NCI-H2107 treated with DMSO at 0.1 percent for 48 hours (cell line): Measurements from ENCODE around the gene DDIT4.
A peak's percentile ranks its signal among the peaks of the same experiment; 100 is the strongest.
"Not testable (repeated sequence)": the region's sequence is repeated elsewhere in the genome, so short reads cannot be mapped to it uniquely, and the experiment has no call there.

ENCODE experiments used
- DNase-seq: peaks from one replicate; lab custom pipeline; 2025; ENCODE audit not compliant: unreplicated experiment; lab: John Stamatoyannopoulos, UW

Gene DDIT4

GRCh38 chr10:72291019-72291532 lies 17.4 kb downstream of the DDIT4 start:
- DNase-seq: no peak

GRCh38 chr10:72292223-72292691 lies 18.5 kb downstream of the DDIT4 start:
- no peak for DNase-seq

DNA sequence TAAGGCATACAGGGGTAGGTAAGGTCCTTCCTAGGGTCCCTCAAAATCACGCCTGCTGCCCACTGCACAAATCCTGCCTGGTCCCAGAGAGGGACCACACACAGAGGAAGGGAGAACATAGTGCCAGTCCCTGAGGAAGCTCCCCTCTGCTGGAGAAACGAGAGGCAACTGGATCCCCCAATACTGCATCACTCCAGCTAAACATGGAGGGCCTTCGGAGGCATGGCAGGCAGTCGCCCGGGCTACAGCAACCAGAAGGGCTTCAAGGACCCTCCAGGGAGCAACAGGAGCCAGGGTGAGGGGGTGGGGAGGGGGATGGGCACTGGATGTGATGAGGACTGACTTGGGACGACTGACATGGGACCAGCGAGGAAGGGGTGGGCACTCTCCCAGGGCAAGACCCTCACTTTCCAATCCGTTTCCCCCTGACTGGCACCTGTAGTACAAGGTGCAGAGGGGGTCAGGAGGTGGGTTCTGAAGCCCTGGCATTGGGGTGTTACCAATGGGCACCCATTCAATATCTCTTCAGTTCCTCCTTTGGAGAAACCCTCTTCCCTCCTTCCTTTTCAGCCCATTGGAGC lies 21.7 kb downstream of the DDIT4 start:
- no peak for DNase-seq

DNA sequence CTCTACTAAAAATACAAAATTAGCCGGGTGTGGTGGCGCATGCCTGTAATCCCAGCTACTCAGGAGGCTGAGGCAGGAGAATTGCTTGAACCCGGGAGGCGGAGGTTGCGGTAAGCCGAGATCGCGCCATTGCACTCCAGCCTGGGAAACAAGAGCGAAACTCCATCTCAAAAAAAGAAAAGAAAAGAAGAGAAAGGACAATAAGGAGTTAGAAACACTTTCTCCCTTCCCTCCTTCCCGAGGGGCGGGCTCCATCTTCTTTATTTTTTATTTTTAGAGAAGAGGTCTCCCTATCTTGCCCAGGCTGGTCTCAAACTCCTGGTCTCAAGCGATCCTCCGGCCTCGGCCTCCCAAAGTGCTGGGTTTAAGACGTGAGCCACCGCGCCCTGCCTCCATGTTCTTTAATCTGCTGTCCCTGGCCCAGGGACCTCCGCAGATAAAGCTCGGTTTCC lies 23.1 kb downstream of the DDIT4 start:
- not testable (repeated sequence) for DNase-seq

- DNase-seq: no peak
These were observed 23.6 kb downstream of the DDIT4 start for GRCh38 chr10:72297281-72297804.

DNA sequence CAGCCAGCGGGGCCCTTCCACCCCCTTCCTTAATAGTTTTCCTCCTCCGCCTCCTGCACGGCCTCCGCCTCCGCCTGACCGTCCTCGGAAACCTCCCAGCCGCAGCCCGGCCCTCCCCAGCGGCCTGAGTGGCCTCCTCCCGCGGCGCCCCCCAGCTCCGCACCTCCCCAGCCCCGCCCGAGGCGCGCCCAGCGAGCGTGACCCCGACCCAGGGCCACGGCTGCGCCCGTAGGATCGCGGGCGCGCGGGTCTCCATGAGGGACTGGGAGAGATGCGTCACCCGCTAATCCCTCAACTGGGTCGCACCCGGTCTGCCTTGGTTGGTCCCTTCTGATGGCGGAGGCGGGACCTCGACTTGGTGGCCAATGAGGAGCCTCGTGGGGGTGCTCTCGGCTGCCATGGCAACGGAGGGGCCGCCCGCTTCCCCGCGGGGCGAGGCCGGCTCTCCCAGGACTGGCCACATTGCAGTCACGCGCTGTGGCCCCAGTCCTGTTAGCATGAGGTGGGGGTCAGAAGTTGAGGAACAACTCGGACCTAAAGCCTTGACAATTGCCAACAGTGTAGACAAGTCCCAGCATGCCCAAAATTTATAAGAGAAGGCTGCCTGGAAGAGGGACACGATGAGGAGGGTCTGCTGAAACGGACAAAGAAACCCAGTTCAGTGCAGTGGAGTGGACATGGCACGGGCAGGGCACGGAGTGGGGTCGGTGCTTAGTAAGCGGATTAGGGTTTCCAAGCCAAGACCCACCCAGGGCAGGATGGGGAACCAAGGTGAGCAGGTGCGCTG lies 24.3 kb downstream of the DDIT4 start:
- DNase-seq: peak; percentile 62

DNA sequence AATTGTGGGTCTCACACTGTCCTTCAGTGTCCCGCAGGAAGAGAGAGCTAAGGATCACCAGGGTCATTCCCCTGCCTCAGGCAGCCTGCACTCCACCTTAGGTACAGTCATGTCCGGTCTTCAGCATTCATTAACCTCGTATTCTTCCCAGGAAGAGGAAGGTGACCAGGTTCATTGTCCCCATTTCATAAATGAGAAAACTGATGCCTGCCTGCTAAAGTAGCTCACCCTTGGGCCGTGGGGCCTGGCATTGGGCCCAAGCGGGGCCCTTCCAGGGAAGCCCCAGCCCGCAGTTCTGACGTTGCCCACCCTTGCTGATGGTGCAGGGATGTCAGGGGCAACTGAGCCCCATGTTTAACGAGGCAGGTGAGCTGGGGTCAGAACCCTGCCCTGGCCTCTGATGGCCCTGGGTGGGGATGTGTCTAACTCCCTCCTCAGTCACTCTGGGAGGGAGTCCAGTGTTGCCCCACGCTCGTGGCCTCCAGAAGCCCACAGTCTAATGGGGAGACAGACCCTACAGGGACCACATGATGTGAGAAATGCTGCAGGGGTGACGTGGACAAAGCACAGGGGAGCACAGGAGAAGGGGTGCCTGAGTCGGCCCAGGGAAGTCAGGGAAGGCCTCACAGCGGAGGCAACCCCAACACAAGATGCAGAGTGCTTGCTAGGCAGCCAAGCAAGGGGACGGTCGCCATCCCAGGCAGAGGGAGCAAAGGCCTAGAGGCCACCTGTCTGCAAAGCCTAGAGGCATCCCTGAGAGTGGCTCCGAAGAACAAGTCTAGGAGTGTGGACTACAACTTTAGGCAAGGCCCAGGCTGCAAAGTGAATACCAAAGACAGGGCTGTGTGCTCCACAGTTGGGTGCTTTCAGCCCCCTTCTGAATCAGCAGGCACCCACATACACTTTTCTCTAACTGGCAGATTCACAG lies 25.1 kb downstream of the DDIT4 start:
- DNase-seq: no peak

- DNase-seq: no peak
These were observed 29.9 kb downstream of the DDIT4 start for GRCh38 chr10:72303424-72304128.

GRCh38 chr10:72306215-72306760 lies 32.6 kb downstream of the DDIT4 start:
- no peak for DNase-seq

- not testable (repeated sequence) for DNase-seq
These were observed 34.0 kb downstream of the DDIT4 start for GRCh38 chr10:72307711-72308110.

DNA sequence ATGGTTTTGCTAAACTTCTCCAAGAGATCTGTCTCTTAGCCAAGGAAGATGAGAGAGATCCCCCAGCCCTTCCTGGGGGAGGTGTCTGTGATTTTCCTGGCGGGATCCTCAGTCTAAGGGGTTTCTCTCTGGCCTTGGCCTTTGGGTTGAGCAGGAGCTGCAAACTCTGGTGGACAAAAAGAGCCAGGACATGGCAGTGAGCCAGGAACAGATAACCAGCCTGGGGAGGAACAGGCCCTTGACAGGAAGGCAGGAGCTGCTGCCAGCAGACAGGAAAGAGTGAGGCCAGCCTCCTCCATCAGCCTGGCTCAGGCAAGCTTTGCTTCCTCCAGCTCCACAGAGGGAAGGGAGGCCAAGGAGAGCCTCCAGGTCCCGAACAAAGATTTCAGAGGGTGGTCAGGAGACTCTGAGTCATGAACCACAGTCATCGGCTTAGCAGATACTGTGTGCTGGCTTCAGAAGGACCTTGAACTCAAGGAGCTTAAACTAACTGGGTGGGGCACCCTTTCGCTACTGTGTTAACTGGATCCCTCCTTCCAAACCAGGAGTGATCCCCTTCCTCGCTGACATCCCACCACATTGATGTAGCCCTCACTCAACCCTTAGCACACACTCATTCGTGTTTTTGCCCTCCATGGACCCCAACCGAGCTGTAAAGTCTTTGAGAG lies 34.7 kb downstream of the DDIT4 start:
- DNase-seq: no peak

GRCh38 chr10:72309290-72310240 lies 35.8 kb downstream of the DDIT4 start:
- no peak for DNase-seq

DNA sequence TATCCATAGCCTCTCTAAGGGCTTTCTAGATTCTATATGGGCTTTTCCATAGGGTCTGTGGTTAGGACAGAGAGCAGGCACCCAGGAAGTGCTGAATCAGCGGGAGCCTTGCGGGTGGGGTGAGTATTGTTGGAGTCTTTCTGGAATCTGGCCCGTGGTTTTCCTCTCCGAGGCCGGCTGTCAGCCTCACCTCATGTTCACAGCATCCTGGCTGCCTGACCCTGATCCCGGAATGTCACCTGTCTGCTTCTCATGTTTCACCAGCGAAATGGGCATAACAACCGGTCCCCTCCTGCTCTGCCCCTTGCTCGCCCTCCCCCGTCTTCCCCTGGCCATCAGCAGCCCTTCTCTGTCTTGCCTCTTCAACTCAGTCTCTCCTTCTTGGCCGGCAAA lies 36.5 kb downstream of the DDIT4 start:
- peak; percentile 28 for DNase-seq

DNA sequence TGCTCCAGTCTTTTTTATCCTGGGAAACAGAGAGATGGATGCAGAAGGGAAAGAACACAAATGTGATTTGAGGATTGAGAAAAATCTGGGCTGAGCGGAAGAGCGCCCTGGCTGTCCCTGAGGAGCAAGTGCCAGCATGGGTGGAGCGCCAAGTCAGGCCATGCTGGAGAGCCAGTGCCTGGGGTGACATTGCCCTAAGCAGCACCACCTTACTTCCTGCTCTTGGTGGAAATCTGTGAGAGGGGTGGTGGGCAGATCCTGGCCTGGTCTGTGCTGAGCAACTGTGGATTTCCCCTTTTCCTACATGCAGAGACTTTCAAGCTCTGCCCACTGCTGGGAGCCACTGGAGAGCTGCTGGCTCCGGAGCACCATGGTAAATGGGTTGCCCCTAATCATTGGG lies 36.9 kb downstream of the DDIT4 start:
- no peak for DNase-seq

DNA sequence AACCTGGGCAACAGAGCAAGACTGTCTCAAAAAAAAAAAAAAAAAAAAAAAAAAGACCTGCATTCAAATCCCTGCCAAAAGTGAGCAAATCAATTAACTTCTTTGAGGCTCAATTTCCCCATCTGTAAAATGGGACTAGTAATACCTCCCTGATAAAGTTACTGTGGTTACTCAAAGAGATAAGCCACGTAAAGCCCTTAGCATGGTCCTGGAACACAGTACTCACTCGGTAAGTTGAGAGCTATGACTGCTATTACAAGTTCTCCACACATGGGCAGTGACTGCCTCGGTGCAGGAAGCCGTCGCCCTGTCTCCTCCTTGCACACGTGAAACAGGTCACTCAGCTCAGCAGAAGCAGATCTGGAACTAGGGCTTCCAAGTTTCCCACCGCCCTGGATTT lies 37.9 kb downstream of the DDIT4 start:
- no peak for DNase-seq

GRCh38 chr10:72312865-72313391 lies 39.2 kb downstream of the DDIT4 start:
- DNase-seq: no peak

- no peak for DNase-seq
These were observed 40.5 kb downstream of the DDIT4 start for GRCh38 chr10:72314263-72314662.

DNA sequence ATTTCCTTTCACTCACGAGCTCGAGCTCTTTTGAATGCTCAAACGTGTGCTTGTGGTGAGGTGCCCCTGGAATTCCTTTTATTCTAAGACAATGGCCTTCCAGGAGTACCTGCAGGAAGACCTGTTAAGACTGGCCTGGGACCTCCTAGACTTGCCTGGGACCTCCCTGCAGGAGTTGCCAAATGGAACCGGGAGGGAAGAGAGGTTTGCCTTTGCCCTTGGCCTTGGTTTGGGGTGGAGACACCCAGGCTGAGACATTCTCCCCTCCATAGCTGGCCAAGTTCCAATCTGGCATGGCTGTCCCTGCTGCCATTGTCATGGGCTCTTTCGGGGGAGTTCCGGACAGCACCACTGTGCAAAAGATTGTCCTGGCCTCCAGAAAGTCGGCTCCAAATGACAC lies 41.3 kb downstream of the DDIT4 start:
- DNase-seq: no peak
